ENCODE data around the gene NKPD1.

The NKPD1 gene, protein sequence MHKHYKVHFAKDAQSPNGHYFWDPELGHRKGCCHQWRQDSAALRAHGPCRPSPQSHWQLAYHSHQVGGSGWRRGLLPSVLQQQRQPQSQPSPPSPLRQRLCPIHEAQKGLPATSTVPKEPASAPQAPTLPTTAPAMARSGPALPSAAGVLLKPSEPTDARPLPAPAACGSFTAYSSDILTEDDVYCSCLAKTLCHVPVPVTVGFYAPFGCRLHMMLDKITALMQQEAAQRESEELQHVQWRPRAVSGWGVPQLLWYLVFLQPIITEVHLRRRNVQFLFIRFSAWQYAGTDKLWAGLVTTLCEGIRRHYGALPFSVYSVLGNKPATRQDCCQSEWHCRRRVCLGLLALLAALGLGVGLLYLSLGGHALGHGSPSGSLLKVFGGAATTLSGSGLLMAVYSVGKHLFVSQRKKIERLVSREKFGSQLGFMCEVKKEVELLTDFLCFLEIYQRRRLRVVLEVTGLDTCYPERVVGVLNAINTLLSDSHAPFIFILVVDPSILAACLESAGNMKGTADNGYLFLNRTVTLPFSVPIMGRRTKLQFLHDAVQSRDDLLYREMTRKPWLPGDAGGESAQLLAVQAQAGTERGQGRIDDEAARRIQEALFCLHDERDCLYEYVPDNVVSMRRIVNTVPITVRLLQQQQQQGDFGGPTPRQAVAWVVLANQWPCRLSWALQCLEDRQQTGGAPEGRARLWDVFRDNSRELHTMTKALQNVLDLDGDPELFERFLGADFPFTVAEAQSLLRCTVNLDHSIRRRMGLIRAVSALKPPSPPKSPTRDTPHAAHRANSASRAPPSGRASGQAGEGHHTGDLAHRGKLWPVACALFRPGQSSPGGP

DNA sequence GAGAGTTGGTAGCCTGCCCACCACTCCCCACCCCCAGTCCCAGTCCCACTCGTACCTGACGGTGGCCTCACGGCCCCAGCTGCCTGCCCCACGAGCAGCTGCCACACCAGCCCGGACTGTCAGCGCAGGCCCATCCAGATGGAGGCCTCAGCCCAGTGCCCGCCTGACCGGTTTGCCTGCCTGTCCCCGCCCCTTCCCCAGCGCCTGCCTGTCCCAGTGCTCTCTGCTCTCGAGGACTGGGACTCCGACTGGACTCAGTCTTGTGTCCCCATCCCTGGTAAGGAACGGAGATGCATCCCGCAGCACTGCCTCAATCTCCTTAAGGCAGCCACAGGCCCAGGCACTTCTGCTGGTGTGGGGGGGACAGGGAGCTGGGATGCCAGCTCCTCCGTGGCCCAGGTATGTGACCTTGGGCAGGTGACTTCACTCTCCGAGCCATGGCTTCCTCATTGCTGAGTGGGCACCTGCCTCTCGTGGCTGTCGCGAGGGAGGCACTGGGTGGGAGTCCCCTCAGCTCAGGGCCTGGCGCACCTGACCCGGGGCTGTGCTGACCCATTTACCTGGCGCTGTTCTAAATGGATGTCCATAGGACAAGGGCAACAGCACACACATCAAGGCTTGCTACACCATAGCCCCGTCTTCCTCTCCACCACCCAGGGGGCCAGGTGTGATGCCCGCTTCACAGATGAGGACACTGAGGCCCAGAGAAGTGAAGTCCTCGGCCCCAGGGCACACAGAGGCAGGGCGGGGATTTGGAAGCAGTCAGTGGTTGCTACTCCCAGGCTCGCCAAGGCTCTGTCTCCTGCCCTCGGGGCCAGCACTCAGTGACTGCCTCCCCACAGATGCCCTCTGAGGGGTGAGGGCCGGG is at the start of gene NKPD1:
TSS of gene NKPD1 (minus strand) at position 113 of the 868 bp plus-strand sequence. CDS start 832 bp downstream, outside the sequence.
- DNase-seq (ENCODE audit: low spot score) = no peak
- in situ Hi-C loops (cut with MboI; ENCODE audit: low sequenced_read_pairs, unreplicated experiment) = no loop called here
- TF ChIP-seq, protein P1, sequence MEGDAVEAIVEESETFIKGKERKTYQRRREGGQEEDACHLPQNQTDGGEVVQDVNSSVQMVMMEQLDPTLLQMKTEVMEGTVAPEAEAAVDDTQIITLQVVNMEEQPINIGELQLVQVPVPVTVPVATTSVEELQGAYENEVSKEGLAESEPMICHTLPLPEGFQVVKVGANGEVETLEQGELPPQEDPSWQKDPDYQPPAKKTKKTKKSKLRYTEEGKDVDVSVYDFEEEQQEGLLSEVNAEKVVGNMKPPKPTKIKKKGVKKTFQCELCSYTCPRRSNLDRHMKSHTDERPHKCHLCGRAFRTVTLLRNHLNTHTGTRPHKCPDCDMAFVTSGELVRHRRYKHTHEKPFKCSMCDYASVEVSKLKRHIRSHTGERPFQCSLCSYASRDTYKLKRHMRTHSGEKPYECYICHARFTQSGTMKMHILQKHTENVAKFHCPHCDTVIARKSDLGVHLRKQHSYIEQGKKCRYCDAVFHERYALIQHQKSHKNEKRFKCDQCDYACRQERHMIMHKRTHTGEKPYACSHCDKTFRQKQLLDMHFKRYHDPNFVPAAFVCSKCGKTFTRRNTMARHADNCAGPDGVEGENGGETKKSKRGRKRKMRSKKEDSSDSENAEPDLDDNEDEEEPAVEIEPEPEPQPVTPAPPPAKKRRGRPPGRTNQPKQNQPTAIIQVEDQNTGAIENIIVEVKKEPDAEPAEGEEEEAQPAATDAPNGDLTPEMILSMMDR (IDR thresholded peaks at IDR 0.05; ENCODE audit: borderline replicate concordance, control extremely low read depth, extremely low read depth, insufficient read depth, missing control alignments) = no peak

DNA sequence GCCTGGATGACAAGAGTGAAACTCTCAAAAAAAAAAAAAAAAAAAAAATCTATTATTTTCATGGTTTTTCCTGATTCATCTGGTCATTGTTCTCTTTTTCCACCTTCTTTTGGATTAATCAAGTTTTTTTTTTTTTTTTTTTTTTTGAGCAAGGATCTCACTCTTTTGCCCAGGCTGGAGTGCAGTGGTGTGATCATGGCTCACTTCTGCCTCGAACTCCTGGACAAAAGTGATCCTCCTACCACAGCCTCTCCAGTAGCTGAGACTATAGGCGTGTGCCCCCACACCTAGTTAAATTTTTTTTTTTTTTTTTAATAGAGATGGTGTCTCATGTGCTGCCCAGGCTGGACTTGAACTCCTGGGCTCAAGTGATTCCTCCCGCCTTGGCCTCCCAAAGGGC is 45.5 kb upstream of the NKPD1 start:
- in situ Hi-C loops (cut with MboI; ENCODE audit: low sequenced_read_pairs, unreplicated experiment) = no loop called here
- TF ChIP-seq, protein P1 (IDR thresholded peaks at IDR 0.05; ENCODE audit: borderline replicate concordance, control extremely low read depth, extremely low read depth, insufficient read depth, missing control alignments) = no peak

DNA sequence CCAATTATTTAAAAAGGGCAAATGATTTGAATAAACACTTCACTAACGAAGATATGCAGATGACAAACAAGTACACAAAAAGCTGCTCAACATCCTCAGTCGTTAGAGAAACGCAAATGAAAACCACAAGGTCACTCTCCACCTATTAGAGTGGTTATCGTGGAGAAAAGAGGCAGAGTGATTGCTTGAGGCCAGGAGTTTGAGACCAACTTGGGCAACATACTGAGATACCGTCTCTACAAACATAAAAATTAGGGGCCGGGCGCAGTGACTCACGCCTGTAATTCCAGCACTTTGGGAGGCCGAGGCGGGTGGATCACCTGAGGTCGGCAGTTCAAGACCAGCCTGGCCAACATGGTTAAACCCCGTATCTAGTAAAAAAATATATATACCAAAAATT is 45.0 kb upstream of the NKPD1 start:
- TF ChIP-seq, protein P1 (IDR thresholded peaks at IDR 0.05; ENCODE audit: borderline replicate concordance, control extremely low read depth, extremely low read depth, insufficient read depth, missing control alignments) = no peak
- no peak for DNase-seq (ENCODE audit: low spot score)
- in situ Hi-C loops (cut with MboI; ENCODE audit: low sequenced_read_pairs, unreplicated experiment) = no loop called here

More for the DNA sequence above, 45.5 kb upstream of the NKPD1 start:
- no peak for DNase-seq (ENCODE audit: low spot score)

DNA sequence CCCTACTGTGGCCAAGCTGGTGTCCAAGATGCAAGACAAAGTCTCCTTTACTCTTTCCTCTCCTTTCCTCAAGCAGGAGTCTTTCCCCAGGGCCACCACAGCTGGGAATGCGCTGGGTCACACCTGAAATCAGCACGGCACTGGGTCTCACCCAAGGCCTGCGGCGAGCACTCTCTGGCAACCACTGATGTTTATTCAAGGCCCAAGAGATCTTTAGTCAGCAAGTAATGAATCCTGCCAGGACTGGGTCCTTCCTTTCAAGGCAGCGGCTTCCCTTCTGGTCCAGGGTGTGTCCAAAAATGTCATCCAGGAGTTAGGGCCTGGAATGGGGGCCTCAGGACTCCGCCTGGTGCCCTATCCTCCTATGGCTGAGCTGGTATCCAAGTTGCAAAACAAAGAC is 41.9 kb upstream of the NKPD1 start:
- no peak for DNase-seq (ENCODE audit: low spot score)
- TF ChIP-seq, protein P1 (IDR thresholded peaks at IDR 0.05; ENCODE audit: borderline replicate concordance, control extremely low read depth, extremely low read depth, insufficient read depth, missing control alignments) = no peak
- in situ Hi-C loops (cut with MboI; ENCODE audit: low sequenced_read_pairs, unreplicated experiment) = no loop called here

DNA sequence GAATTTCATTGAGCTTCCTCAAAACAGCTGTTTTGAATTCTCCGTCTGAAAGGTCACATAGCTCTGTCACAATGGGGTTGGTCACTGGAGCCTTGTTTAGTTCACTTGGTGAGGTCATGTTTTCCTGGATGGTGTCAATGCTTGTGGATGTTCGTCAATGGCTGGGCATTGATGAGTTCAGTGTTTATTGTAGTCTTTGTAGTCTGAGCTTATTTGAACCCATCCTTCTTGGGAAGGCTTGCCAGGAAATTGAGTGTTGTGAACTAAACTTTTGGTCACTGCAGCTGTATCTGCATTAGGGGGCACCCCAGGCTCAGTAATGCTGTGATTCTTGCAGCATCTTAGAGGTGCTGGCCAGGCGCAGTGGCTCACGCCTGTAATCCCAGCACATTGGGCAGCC is 39.8 kb upstream of the NKPD1 start:
- TF ChIP-seq, protein P1 (IDR thresholded peaks at IDR 0.05; ENCODE audit: borderline replicate concordance, control extremely low read depth, extremely low read depth, insufficient read depth, missing control alignments) = no peak
- in situ Hi-C loops (cut with MboI; ENCODE audit: low sequenced_read_pairs, unreplicated experiment) = no loop called here
- DNase-seq (ENCODE audit: low spot score) = no peak

DNA sequence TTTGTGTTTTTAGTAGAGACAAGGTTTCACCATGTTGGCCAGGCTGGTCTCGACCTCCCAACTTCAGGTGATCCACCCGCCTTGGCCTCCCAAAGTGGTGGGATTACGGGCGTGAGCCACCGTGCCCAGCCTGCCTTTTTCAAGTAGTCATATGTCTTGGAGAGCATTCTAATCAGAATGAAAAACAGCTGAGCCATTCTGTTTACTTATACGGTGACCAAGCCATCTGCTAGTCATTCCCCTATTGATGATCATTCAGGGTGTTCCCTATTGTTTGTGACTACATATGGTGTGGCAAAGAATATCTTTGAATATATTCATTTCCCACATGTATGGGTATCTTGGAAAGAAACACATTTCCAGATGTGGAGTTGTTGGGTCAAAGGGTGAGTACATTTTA is 35.0 kb upstream of the NKPD1 start:
- DNase-seq (ENCODE audit: low spot score) = no peak
- in situ Hi-C loops (cut with MboI; ENCODE audit: low sequenced_read_pairs, unreplicated experiment) = no loop called here
- TF ChIP-seq, protein P1 (IDR thresholded peaks at IDR 0.05; ENCODE audit: borderline replicate concordance, control extremely low read depth, extremely low read depth, insufficient read depth, missing control alignments) = no peak

All from GM13976 (cell line).